Measurements from ENCODE around the gene MTIF2.
"Not testable (repeated sequence)": the region's sequence is repeated elsewhere in the genome, so short reads cannot be mapped to it uniquely, and the experiment has no call there.

The MTIF2 gene

DNA sequence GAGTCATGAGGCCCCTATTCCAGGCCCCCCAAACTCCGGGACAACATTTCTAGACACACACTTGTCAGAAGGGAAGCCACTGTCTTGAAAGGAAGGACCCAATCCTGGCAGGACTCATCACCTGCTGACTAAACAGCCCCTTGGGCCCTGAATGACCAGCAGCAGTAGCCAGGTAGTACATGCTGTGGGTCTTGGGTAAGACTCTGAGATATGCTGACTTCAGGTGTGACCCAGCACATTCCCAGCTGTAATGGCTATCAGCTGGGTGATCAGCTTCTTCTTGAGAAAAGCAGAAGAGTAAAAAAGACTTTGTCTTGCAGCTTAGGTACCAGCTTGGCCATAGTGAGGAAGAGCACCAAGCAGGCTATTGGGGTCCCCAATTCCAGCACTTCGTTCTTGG is 72.5 kb downstream of the MTIF2 start:
- no peak for DNase-seq
- TF ChIP-seq POLR2A (IDR thresholded peaks at IDR 0.05; ENCODE audit: low read length) = no peak
- TF ChIP-seq GATA1 (IDR thresholded peaks at IDR 0.05; ENCODE audit: low read depth, low read length) = no peak

DNA sequence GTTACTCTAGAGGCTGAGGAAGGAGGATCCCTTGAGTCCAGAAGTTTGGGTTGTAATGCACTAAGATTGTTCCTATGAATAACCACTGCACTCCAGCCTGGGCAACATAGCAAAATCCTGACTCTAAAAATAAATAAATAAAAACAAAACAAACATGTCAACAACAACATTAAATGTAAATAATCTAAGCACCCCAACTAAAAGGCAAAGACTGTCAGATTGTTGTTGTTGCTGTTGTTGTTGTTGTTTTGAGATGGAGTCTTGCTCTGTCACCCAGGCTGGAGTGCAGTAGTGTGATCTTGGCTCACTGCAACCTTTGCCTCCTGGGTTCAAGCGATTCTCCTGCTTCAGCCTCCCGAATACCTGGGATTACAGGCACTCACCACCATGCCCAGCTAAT is 77.1 kb downstream of the MTIF2 start:
- not testable (repeated sequence) for DNase-seq

DNA sequence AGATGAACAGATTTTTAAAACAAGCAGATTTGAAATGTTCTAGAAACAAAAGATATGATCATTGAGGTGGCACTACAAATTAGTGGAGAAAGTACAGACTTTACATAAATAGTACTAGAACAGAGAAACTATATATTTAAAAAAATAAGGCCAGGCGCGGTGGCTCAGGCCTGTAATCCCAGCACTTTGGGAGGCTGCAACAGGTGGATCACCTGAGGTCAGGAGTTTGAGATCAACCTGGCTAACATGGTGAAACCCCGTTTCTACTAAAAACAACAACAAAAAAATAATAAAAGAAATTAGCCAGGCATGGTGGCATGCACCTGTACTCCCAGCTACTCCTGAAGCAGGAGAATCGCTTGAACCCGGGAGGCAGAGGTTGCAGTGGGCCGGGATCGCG is 82.2 kb downstream of the MTIF2 start:
- not testable (repeated sequence) for DNase-seq

Data from erythroblast (primary cell).